GM12801 (cell line): Measurements from ENCODE around the gene PLAA.

ENCODE experiments used
- TF ChIP-seq, protein P1 (sequence below): IDR thresholded peaks from one replicate; pipeline ENCODE4 v1.5.1; 2011; ENCODE audit warnings: control low read depth; ENCODE audit not compliant: insufficient read length; ENCODE audit errors: extremely low read depth

Gene PLAA

DNA sequence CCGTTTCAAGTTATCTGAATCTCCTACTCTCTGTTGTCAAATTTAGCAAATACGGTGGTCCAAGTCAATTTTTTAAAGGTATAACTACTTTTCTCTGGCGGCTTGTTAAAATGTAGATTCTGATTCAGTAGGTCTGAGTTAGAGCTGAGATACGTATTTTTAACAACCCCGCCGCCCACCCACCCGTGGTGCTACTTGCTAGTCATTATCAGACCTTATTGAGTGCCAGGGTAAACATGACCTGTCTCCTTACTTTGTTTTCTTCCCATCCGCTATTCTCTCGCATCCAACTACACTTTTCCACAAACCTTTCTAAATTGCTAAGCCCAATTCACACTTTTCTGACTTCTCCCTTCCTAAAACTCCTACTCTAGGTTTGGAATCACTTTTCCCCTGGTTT is 694 bp upstream of the PLAA start:
- TF ChIP-seq, protein P1, sequence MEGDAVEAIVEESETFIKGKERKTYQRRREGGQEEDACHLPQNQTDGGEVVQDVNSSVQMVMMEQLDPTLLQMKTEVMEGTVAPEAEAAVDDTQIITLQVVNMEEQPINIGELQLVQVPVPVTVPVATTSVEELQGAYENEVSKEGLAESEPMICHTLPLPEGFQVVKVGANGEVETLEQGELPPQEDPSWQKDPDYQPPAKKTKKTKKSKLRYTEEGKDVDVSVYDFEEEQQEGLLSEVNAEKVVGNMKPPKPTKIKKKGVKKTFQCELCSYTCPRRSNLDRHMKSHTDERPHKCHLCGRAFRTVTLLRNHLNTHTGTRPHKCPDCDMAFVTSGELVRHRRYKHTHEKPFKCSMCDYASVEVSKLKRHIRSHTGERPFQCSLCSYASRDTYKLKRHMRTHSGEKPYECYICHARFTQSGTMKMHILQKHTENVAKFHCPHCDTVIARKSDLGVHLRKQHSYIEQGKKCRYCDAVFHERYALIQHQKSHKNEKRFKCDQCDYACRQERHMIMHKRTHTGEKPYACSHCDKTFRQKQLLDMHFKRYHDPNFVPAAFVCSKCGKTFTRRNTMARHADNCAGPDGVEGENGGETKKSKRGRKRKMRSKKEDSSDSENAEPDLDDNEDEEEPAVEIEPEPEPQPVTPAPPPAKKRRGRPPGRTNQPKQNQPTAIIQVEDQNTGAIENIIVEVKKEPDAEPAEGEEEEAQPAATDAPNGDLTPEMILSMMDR: no peak

DNA sequence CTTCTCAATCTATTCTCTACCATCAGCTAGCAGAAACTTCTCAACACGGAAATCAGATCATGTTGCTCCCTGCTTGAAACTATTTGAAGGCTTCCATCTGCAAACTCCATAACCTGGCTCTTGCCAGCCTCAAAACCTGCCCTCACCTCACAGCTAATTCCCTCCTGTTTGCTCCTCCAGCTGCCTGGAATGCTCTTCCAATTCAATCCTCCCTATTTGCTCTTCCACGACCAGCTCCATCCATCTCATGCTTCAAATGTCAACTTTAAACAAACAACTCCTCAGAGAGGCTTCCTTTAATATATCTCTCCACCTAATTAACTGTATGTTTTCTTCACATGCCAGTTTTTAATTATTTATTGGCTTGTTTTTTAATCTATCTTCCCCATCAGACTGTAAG is 1.5 kb downstream of the PLAA start:
- TF ChIP-seq, protein P1: no peak

DNA sequence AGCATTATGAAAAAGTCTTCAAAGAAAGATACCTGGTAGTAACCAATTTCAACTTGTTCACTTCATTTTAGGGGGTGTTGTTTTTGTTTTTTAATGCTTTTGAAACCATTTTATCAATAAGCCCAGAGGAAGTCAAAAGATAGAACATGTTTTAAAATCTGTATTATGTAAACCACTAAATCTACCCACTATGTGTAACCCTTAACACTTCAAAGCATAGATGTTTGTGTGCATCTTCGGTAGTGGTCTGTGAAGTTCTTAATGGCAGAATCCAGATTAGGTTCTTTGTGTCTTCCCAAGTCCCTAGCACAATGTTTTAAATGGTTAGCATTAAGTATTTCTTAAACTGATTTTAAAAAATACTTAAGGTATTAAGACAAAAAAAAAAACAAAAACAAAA is 6.3 kb downstream of the PLAA start:
- TF ChIP-seq, protein P1: no peak

DNA sequence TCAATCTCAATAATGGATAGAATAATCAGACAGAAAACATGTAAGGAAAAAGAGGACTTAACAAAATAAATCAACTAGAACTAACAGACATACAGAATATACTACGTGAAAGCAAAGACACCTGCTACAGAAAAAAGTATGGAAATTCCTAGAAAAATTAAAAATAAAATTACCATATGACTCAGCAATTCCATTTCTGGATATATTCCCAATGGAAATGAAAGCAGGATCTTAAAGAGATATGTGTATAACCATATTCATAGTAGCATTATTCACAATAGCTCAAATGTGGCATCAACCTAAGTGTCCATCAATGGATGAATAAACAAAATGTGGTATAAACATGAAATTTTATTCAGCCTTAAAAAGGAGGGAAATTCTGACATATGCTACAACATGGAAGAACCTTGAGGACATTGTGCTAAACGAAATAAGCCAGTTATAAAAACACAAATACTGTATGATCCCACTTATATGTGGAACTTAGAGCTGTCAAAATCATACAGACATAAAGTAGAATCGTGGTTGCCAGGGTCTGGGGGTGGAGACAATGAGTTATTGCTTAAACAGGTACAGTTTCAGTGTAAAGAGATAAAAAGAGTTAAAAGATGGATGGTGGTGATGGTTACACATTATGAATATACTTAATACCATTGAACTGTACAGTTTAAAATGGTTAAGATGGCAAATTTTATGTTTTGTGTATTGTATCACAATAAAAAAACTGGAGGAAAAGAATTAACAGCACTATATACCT is 6.9 kb downstream of the PLAA start:
- TF ChIP-seq, protein P1: no peak

DNA sequence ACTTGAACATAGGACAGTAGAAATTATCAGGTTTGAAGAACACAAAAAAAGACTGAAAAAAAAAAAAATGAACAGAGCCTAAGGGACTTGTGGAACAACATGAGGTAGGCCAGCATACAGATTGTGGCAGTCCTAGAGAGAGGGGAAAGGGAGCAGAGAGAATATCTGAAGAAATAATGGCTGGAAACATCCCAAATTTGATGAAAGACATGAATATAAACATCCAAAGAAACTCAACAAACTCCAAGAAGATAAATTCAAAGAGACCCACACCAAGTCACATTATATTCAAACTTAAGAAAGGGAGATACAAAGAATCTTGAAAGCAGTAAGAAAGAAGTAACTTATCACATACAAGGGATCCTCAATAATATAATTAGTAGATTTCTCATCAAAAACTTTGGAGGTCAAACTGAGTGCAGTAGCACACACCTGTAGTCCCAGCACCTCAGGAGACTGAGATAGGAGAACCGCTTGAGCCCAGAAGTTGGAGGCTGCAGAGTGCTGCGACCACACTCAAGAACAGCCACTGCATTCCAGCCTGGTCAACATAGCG is 9.1 kb downstream of the PLAA start:
- TF ChIP-seq, protein P1: no peak

DNA sequence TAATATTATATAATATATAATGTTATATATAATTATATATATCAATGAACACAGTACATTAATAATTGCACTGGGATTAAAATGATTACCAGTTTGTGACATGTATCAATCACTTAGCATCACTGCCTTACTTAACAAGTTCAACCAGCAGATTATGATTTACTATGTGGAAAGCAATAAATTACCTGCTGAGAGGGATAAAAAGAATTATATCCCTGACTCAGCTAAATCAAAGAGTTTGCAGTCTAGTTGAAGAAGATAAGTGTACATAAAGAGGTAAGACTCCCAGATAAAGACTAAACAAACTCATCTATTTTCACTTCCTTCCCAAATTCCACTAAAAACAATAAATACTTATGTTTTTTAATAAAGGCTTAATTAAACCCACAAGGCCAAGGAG is 11.2 kb downstream of the PLAA start:
- TF ChIP-seq, protein P1: no peak

DNA sequence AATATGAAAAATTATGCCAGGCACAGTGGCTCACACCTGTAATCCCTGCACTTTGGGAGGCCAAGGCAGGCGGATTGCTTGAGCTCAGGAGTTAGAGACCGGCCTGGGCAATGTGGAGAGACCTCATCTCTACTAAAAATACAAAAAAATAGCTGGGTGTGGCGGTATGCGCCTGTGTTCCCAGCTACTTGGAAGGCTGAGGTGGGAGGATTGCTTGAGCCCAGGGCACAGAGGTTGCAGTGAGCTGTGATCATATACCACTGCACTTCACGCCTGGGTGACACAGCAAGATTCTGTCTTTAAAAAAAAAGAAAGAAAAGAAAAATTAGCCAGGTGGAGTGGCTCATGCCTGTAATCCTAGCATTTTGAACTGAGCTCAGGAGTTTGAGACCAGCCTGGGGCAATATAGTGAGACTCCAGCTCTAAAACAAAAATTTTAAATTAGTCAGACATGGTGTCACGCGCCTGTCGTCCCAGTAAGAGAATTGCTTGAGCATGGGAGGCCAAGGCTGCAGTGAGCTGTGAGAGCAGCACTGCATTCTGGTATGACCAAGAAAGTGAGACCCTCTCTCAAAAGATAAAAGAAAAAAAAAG is 18.0 kb downstream of the PLAA start:
- TF ChIP-seq, protein P1: no peak
